C4-2B (cell line): ENCODE data around the gene LMO2.

ENCODE experiments used
- CTCF ChIP-seq: fragments of 450-650 bp; conservative IDR thresholded peaks from 2 replicates; pipeline ENCODE4 v1.5.1; 2017; ENCODE audit warnings: mild to moderate bottlenecking
- ZFX ChIP-seq: fragments of 450-650 bp; IDR thresholded peaks from 2 replicates; pipeline ENCODE4 v1.6.1; 2017

GRCh38 chr11:33825854-33826560, 65.9 kb downstream of the LMO2 start:
- TF ChIP-seq CTCF, result no peak
- no peak for TF ChIP-seq ZFX
